HG02571 (cell line): Measurements from ENCODE around the gene ABCB1.
"Not testable (repeated sequence)": the region's sequence is repeated elsewhere in the genome, so short reads cannot be mapped to it uniquely, and the experiment has no call there.

Source experiments
- ATAC-seq: cut with Tn5 transposase; IDR thresholded peaks from one replicate; pipeline ENCODE4 v1.9.1; 2021; ENCODE audit warnings: mild to moderate bottlenecking, moderate library complexity; ENCODE audit not compliant: unreplicated experiment

Gene ABCB1

GRCh38 chr7:87474533-87475358, 125.9 kb downstream of the ABCB1 start:
- ATAC-seq, result peak; percentile 59

DNA sequence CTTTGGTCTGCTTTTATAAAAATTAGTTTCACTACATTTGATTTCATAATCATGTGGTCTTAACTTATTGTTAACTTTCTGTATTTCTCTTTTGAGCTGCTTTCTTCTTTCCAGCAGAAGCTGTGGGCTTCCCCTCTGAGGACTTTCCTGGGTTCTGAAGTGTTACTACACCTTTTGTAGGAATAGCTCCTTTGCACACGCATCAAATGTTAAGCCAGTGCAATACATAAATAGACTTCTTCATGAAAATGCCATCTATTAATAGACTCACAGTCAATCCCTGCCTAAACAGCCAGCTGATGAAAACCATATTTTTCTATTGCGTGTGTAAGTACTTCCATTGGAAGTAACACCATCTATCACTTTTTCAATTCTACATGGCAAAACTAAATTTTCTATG, 126.7 kb downstream of the ABCB1 start:
- no peak for ATAC-seq

- no peak for ATAC-seq
These were observed 127.5 kb downstream of the ABCB1 start for GRCh38 chr7:87473192-87473591.

DNA sequence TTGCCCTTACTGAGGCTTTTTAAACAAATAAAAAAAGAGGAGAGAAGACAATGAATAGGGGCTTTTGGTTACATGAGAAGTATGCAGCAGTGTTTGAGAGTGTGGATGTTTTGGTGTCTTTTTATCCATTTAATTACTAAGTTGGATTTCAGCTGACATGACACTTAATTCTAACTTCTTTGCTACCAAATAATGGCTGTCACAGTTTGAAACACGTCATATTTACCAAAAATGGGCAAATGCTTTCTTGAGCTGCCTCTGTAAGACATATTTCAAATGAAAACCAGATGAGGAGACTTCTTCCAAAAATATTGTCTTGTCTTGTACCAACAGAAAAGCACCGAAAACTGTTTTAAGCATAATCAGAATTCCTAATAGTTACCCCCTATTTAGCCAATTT, 129.2 kb downstream of the ABCB1 start:
- ATAC-seq, result no peak

- ATAC-seq, result not testable (repeated sequence)
These were observed 131.5 kb downstream of the ABCB1 start for GRCh38 chr7:87469204-87469603.

- ATAC-seq, result not testable (repeated sequence)
These were observed 135.2 kb downstream of the ABCB1 start for GRCh38 chr7:87465534-87465880.

DNA sequence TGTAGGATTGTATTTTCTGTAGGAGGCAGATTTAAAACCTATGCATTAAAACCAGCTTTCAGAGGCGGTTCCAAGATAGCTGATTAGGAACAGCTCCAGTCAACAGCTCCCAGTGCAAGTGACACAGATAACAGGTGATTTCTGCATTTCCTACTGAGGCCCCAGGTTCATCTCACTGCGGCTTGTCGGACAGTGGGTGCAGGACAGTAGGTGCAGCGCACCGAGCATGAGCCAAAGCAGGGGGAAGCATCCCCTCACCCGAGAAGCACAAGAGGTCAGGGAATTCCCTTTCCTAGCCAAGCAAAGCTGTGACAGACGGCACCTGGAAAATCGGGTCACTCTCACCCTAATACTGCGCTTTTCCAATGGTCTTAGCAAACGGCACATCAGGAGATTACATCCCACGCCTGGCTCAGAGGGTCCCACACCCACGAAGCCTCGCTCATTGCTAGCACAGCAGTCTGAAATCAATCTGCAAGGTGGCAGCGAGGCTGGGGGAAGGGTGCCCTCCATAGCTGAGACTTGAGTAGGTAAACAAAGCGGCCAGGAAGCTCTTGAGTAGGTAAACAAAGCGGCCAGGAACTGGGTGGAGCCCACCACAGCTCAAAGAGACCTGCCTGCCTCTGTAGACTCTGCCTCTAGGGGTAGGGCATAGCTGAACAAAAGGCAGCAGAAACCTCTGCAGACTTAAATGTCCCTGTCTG, 135.7 kb downstream of the ABCB1 start:
- ATAC-seq, result not testable (repeated sequence)

DNA sequence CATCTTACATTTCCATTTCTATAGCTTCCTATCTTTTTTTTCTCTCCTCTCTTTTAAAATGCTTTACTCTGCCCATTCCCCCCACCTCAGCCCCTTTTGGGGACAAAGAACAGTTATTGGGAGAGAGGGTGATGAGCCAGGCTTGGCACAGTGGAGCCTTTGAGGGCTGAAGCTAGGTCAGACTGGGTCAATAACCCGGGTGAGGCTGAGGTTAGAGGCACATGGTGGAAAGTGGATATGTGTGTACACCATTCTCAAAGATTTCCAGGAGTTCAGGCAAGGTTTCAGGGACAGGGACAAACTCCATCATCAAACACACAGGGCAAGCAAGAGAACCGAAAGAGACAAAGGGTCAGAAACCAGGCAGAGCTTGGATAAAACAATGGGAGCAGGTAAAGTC, 136.7 kb downstream of the ABCB1 start:
- ATAC-seq, result no peak

- ATAC-seq, result not testable (repeated sequence)
These were observed 140.2 kb downstream of the ABCB1 start for GRCh38 chr7:87460444-87460843.

DNA sequence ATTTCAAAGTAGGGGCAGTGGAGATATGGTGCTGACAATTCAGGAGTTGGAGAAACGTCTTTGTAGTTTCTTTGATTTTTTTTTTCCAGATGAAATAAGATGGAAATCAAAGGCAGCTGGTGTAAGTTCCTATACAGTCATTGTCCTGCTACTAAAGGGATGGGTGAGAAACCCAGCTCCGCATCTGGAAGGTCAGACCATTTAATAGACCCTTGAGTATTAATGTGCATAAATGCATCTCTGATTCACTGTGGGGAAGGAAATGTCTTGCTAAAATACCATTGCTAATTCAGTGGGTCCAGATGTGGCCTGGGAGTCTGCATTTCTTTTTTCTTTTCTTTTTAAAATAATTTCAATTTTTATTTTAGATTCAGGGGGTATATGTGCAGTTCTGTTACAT, 140.7 kb downstream of the ABCB1 start:
- no peak for ATAC-seq

DNA sequence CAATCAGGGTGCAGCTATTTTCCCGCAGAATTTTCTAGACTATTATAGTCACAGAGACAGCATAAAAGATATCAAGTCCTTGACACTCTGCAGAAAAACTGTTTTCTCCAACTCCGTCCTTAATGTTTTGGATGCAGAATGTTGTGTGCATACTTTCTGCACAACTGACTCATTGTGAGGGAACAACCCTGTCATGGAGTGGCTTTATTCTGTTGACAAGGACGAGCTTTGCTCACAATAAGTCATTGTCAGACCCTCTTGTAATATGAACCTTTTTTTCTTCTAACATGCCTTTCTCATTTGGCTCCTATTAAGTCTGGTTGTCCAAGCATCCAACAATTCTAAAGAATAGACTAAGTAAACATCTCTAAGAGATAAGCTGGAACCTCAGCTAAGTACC, 142.5 kb downstream of the ABCB1 start:
- ATAC-seq, result no peak

DNA sequence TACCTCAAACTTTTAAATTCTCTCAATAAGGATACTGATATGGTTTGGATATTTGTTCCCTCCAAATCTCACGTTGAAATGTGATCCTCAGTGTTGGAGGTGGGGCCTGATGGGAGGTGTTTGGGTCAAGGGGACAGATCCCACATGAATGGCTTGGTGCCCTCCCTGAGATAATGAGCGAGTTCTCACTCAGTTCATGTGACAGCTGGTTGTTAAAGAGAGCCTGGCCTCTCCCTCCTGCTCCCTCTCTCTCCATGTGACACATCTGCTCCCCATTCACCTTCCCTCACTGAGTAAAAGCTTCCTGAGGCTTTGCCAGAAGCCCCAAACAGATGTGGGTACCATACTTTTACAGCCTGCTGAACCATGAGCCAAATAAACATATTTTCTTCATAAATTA, 144.4 kb downstream of the ABCB1 start:
- no peak for ATAC-seq
